ENCODE data around the gene NGLY1.

The NGLY1 gene

GRCh38 chr3:25679642-25680302 is 103.5 kb downstream of the NGLY1 start:
- Histone ChIP-seq H3K4me2 (ENCODE audit: low read depth, low read length) (no peak overlapping the region), H3K4me3 (ENCODE audit: low read length) (no peak overlapping the region), H3K27me3 (replicated peaks; ENCODE audit: insufficient read depth, low read length) (no peaks in the 10 kb centered on the region), H3K9me2 (replicated peaks; ENCODE audit: insufficient read depth, low read length) (no peaks in the 10 kb centered on the region), H3K79me2 (ENCODE audit: low read length) (no peaks in the 10 kb centered on the region), H4K20me1 (ENCODE audit: insufficient read depth, low read length) (no peaks in the 10 kb centered on the region), H2AFZ (ENCODE audit: low read length) (no peak overlapping the region), H3K36me3 (replicated peaks; ENCODE audit: insufficient read depth, low read length) (no peaks in the 10 kb centered on the region), H3K27ac (ENCODE audit: low read length) (no peak overlapping the region), H3K9me3 (replicated peaks; ENCODE audit: insufficient read depth, low read length) (no peaks in the 10 kb centered on the region), H3K4me1 (ENCODE audit: low read length) (no peaks in the 10 kb centered on the region), H3K9ac (ENCODE audit: low read length) (no peak overlapping the region), H3F3A (ENCODE audit: insufficient read depth, low read length) (no peaks in the 10 kb centered on the region)
- TF ChIP-seq CTCF (IDR thresholded peaks at IDR 0.05; ENCODE audit: low read length) = no peak
- no peak for TF ChIP-seq EZH2phosphoT487 (IDR thresholded peaks at IDR 0.05; ENCODE audit: low read length)
- TF ChIP-seq EZH2 (optimal IDR thresholded peaks at IDR 0.05; ENCODE audit: low read depth, low read length) = no peak
- no peak for DNase-seq

- Histone ChIP-seq H3K9me2 (replicated peaks; ENCODE audit: insufficient read depth, low read length) (no peaks in the 10 kb centered on the region), H3K4me3 (ENCODE audit: low read length) (no peak overlapping the region), H3K27me3 (replicated peaks; ENCODE audit: insufficient read depth, low read length) (no peaks in the 10 kb centered on the region), H2AFZ (ENCODE audit: low read length) (no peak overlapping the region), H3K4me1 (ENCODE audit: low read length) (no peaks in the 10 kb centered on the region), H3K36me3 (replicated peaks; ENCODE audit: insufficient read depth, low read length) (no peaks in the 10 kb centered on the region), H3F3A (ENCODE audit: insufficient read depth, low read length) (no peaks in the 10 kb centered on the region), H3K9me3 (replicated peaks; ENCODE audit: insufficient read depth, low read length) (no peaks in the 10 kb centered on the region), H4K20me1 (ENCODE audit: insufficient read depth, low read length) (no peaks in the 10 kb centered on the region), H3K79me2 (ENCODE audit: low read length) (no peaks in the 10 kb centered on the region), H3K27ac (ENCODE audit: low read length) (no peak overlapping the region), H3K9ac (ENCODE audit: low read length) (no peak overlapping the region), H3K4me2 (ENCODE audit: low read depth, low read length) (no peak overlapping the region)
- TF ChIP-seq EZH2phosphoT487 (IDR thresholded peaks at IDR 0.05; ENCODE audit: low read length) (no peak), EZH2 (optimal IDR thresholded peaks at IDR 0.05; ENCODE audit: low read depth, low read length) (no peak), CTCF (IDR thresholded peaks at IDR 0.05; ENCODE audit: low read length) (no peak)
- no peak for DNase-seq
Measured at GRCh38 chr3:25679166-25679565, 104.1 kb downstream of the NGLY1 start.

DNA sequence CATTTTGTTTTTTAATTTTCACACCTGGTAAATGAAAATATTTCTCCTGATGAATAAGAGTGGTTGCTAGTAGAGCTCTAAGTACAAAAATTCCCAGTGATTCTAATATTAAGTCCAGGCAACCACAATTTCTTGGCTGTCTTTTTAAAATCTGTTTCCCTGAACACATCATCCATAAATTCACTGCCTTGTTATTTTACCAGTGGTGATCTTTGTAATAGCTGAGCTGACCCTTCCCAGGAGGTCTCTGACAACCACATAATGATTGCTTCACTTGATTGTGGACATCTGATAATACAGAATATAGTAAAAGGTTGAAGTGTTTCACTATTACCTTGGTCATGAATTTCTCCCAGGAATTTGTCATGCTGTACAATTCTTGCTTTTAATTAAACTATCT is 104.7 kb downstream of the NGLY1 start:
- TF ChIP-seq EZH2 (optimal IDR thresholded peaks at IDR 0.05; ENCODE audit: low read depth, low read length) (no peak), CTCF (IDR thresholded peaks at IDR 0.05; ENCODE audit: low read length) (no peak), EZH2phosphoT487 (IDR thresholded peaks at IDR 0.05; ENCODE audit: low read length) (no peak)
- Histone ChIP-seq H3K9me3 (replicated peaks; ENCODE audit: insufficient read depth, low read length) (no peaks in the 10 kb centered on the region), H3F3A (ENCODE audit: insufficient read depth, low read length) (no peaks in the 10 kb centered on the region), H3K4me3 (ENCODE audit: low read length) (no peak overlapping the region), H3K79me2 (ENCODE audit: low read length) (no peaks in the 10 kb centered on the region), H3K27ac (ENCODE audit: low read length) (no peak overlapping the region), H3K9ac (ENCODE audit: low read length) (no peak overlapping the region), H3K9me2 (replicated peaks; ENCODE audit: insufficient read depth, low read length) (no peaks in the 10 kb centered on the region), H4K20me1 (ENCODE audit: insufficient read depth, low read length) (no peaks in the 10 kb centered on the region), H2AFZ (ENCODE audit: low read length) (no peak overlapping the region), H3K27me3 (replicated peaks; ENCODE audit: insufficient read depth, low read length) (no peaks in the 10 kb centered on the region), H3K4me2 (ENCODE audit: low read depth, low read length) (no peak overlapping the region), H3K4me1 (ENCODE audit: low read length) (no peaks in the 10 kb centered on the region), H3K36me3 (replicated peaks; ENCODE audit: insufficient read depth, low read length) (no peaks in the 10 kb centered on the region)
- no peak for DNase-seq

Data from MM.1S (cell line).